PFSK-1 (cell line): ENCODE measurements around the gene FABP1.

Source experiments
- FOXP2 ChIP-seq: optimal IDR thresholded peaks from 2 replicates; pipeline ENCODE3; 2011; ENCODE audit warnings: borderline replicate concordance, control low read depth, inconsistent platforms; ENCODE audit not compliant: insufficient read depth; ENCODE audit errors: extremely low read length, extremely low read depth
- POLR2AphosphoS5 ChIP-seq: IDR thresholded peaks from 2 replicates; pipeline ENCODE4 v1.6.1; 2012; ENCODE audit warnings: low read depth, mild to moderate bottlenecking, control low read depth, low read length, moderate library complexity
- REST ChIP-seq, 2 experiments: IDR thresholded peaks; 2 replicates each; pipeline versions ENCODE4 v1.6.1 to v1.8.0; 2011 to 2012; ENCODE audit warnings: low read depth in 2 of 2, low read length in 2 of 2, control low read depth in 1 of 2, inconsistent platforms in 1 of 2, mild to moderate bottlenecking in 1 of 2, moderate library complexity in 1 of 2; ENCODE audit not compliant: insufficient read depth in 1 of 2
- SIN3A ChIP-seq: IDR thresholded peaks from 2 replicates; pipeline ENCODE4 v1.6.1; 2012; ENCODE audit warnings: mild to moderate bottlenecking, low read length, moderate library complexity, borderline replicate concordance; ENCODE audit not compliant: insufficient read depth
- TAF1 ChIP-seq: IDR thresholded peaks from 2 replicates; pipeline ENCODE4 v1.6.1; 2012; ENCODE audit warnings: low read length, control low read depth, borderline replicate concordance; ENCODE audit not compliant: insufficient read depth

The FABP1 gene

GRCh38 chr2:88123164-88123974 is 4.5 kb downstream of the FABP1 start:
- TF ChIP-seq POLR2AphosphoS5 (no peak), REST (IDR thresholded peaks at IDR 0.05; ENCODE audit: insufficient read depth in 1 of 2, low read depth in 2 of 2, low read length in 2 of 2) (no peak), SIN3A (no peak), FOXP2 (no peak), TAF1 (no peak)

GRCh38 chr2:88122141-88122884 is 5.5 kb downstream of the FABP1 start:
- TF ChIP-seq REST (IDR thresholded peaks at IDR 0.05; ENCODE audit: insufficient read depth in 1 of 2, low read depth in 2 of 2, low read length in 2 of 2) (no peak), SIN3A (no peak), FOXP2 (no peak), POLR2AphosphoS5 (no peak), TAF1 (no peak)

- TF ChIP-seq TAF1 (no peak), POLR2AphosphoS5 (no peak), SIN3A (no peak), REST (IDR thresholded peaks at IDR 0.05; ENCODE audit: insufficient read depth in 1 of 2, low read depth in 2 of 2, low read length in 2 of 2) (no peak), FOXP2 (no peak)
These were observed 6.2 kb downstream of the FABP1 start for GRCh38 chr2:88121678-88122077.

GRCh38 chr2:88117973-88118372 is 9.9 kb downstream of the FABP1 start:
- TF ChIP-seq FOXP2 (no peak), POLR2AphosphoS5 (no peak), SIN3A (no peak), REST (IDR thresholded peaks at IDR 0.05; ENCODE audit: insufficient read depth in 1 of 2, low read depth in 2 of 2, low read length in 2 of 2) (no peak), TAF1 (no peak)
